Measurements from ENCODE around the gene PPM1B.

GRCh38 chr2:44139741-44140140 is 28.9 kb upstream of the PPM1B start:
- TF ChIP-seq CTCF (IDR thresholded peaks at IDR 0.05 in 2 of 3, conservative IDR thresholded peaks at IDR 0.05 in 1 of 3; ENCODE audit: control insufficient read depth in 2 of 3, extremely low read depth in 1 of 3, insufficient read depth in 1 of 3, low read depth in 3 of 3, low read length in 3 of 3) (no peak), JUND (IDR thresholded peaks at IDR 0.05; ENCODE audit: low read depth, low read length) (no peak), ASH2L (IDR thresholded peaks at IDR 0.05; ENCODE audit: borderline replicate concordance, low read depth) (no peak)

All from GM12878 (cell line).